PC-9 (cell line): Measurements from ENCODE around the gene SMKR1. TPM values are rescaled to one million over a fixed set of nuclear protein-coding genes. Genes with fewer than 3 reads are reported as not detected.

Experiments used
- BruUV-seq: library from RNA; stranded (reverse); fragments of 400-500 nt; replicated peaks from 2 replicates; lab custom pipeline; 2021; lab: Mats Ljungman, UMichigan
- CTCF ChIA-PET: fragments of 300-600 bp; sonication (Branson Sonifier 250); formaldehyde crosslinking; loops from one replicate; lab custom pipeline; 2022; ENCODE audit warnings: antibody characterized with exemption; lab: Charles Lee
- POLR2A ChIA-PET: fragments of 300-600 bp; sonication (Branson Sonifier 250); formaldehyde crosslinking; loops from one replicate; lab custom pipeline; 2022; ENCODE audit warnings: antibody characterized with exemption; ENCODE audit not compliant: unreplicated experiment; lab: Charles Lee
- DNase-seq, 2 experiments: peaks; one replicate each; pipeline versions ENCODE4 v3.0.0 to v3.0.0-alpha.2; 2015 to 2022; ENCODE audit warnings: mixed read lengths in 1 of 2
- H2AFZ ChIP-seq: fragments of 200-600 bp; sonication (generic); 2 replicates; pipeline ENCODE4 v1.8.1; 2017; ENCODE audit warnings: antibody characterized with exemption
- H3F3A ChIP-seq: fragments of 200-600 bp; sonication (generic); 2 replicates; pipeline ENCODE4 v1.8.1; 2017; ENCODE audit warnings: antibody characterized with exemption, mild to moderate bottlenecking, low read depth; ENCODE audit not compliant: insufficient read depth
- H3K27ac ChIP-seq: fragments of 200-600 bp; sonication (generic); 2 replicates; pipeline ENCODE4 v1.6.1; 2016; ENCODE audit warnings: mixed run types
- H3K27me3 ChIP-seq: fragments of 200-600 bp; sonication (generic); 2 replicates; pipeline ENCODE4 v1.6.1; 2016; ENCODE audit warnings: low read depth, mixed run types; ENCODE audit not compliant: insufficient read depth
- H3K36me3 ChIP-seq: fragments of 200-600 bp; sonication (generic); 2 replicates; pipeline ENCODE4 v1.6.1; 2016; ENCODE audit warnings: low read depth, mixed run types
- H3K4me1 ChIP-seq: fragments of 200-600 bp; sonication (generic); replicated peaks from 2 replicates; pipeline ENCODE4 v1.6.1; 2016; ENCODE audit warnings: mixed run types; ENCODE audit not compliant: insufficient read depth
- H3K4me2 ChIP-seq: fragments of 200-600 bp; sonication (generic); 2 replicates; pipeline ENCODE4 v1.6.1; 2017; ENCODE audit warnings: mixed run types
- H3K4me3 ChIP-seq: fragments of 200-600 bp; sonication (generic); 2 replicates; pipeline ENCODE4 v1.6.1; 2016; ENCODE audit warnings: mixed run types
- H3K79me2 ChIP-seq: fragments of 200-600 bp; sonication (generic); 2 replicates; pipeline ENCODE4 v1.6.1; 2017; ENCODE audit warnings: low read depth, mixed run types
- H3K9me2 ChIP-seq: fragments of 200-600 bp; sonication (generic); 2 replicates; pipeline ENCODE4 v1.8.1; 2017; ENCODE audit warnings: mild to moderate bottlenecking; ENCODE audit not compliant: insufficient read depth
- H3K9me3 ChIP-seq: fragments of 200-600 bp; sonication (generic); 2 replicates; pipeline ENCODE4 v1.8.1; 2016; ENCODE audit warnings: low read depth; ENCODE audit not compliant: insufficient read depth
- H4K20me1 ChIP-seq: fragments of 200-600 bp; sonication (generic); 2 replicates; pipeline ENCODE4 v1.8.1; 2017; ENCODE audit not compliant: insufficient read depth
- CTCF ChIP-seq: fragments of 200-600 bp; sonication (generic); conservative IDR thresholded peaks from 2 replicates; pipeline ENCODE4 v1.6.1; 2017; ENCODE audit warnings: mixed run types, antibody characterized with exemption, mild to moderate bottlenecking, moderate library complexity
- EZH2 ChIP-seq: fragments of 200-600 bp; sonication (generic); IDR thresholded peaks from 2 replicates; pipeline ENCODE4 v1.8.0; 2017; ENCODE audit warnings: antibody characterized with exemption, low read depth
- intact Hi-C: fragments of 100-400 bp; cut with micrococcal nuclease; formaldehyde crosslinking; loops from one replicate; pipeline ENCODE4 v1.10.0; 2022; ENCODE audit not compliant: unreplicated experiment
- total RNA-seq: library from RNA; stranded (reverse); gene quantifications from 2 replicates; pipeline ENCODE4 v1.2.3, GENCODE V29; 2021

The SMKR1 gene
- total RNA-seq, 1 experiment from 2014 or later = 8.3 TPM

GRCh38 chr7:129496653-129497052 lies 5.7 kb upstream of the SMKR1 start:
- Histone ChIP-seq H3K79me2 (no peaks in the 10 kb centered on the region), H4K20me1 (no peaks in the 10 kb centered on the region), H3K36me3 (no peaks in the 10 kb centered on the region), H3K27me3 (no peaks in the 10 kb centered on the region), H3K9me2 (no peaks in the 10 kb centered on the region), H3K27ac (no peak overlapping the region), H3K4me3 (no peak overlapping the region), H3K4me1 (0 out of 2 replicates have a peak, but pooled peaks cover 3% of the 10 kb centered on the region), H3K9me3 (no peaks in the 10 kb centered on the region), H2AFZ (no peak overlapping the region), H3K4me2 (no peak overlapping the region), H3F3A (peaks cover 7% of the 10 kb centered on the region; the same call in 1 of the 2 replicates)
- ChIA-PET CTCF (no interaction called here), POLR2A (no interaction called here)
- no TSS peak for BruUV-seq
- no peak for DNase-seq
- TF ChIP-seq EZH2 = no peak
- TF ChIP-seq CTCF = no peak
- intact Hi-C loops = no loop called here

GRCh38 chr7:129497156-129497555 lies 5.2 kb upstream of the SMKR1 start:
- intact Hi-C loops = no loop called here
- ChIA-PET POLR2A (no interaction called here), CTCF (no interaction called here)
- no peak overlapping the region for H2AFZ ChIP-seq
- peaks cover 7% of the 10 kb centered on the region; the same call in 1 of the 2 replicates for H3F3A ChIP-seq
- DNase-seq = no peak
- H3K79me2 ChIP-seq = no peaks in the 10 kb centered on the region
- H3K27ac ChIP-seq = no peak overlapping the region
- H4K20me1 ChIP-seq = no peaks in the 10 kb centered on the region
- no peak overlapping the region for H3K4me2 ChIP-seq
- H3K9me3 ChIP-seq = no peaks in the 10 kb centered on the region
- no peaks in the 10 kb centered on the region for H3K27me3 ChIP-seq
- no peaks in the 10 kb centered on the region for H3K9me2 ChIP-seq
- TF ChIP-seq EZH2 (no peak), CTCF (no peak)
- H3K4me3 ChIP-seq = no peak overlapping the region
- 0 out of 2 replicates have a peak, but pooled peaks cover 4% of the 10 kb centered on the region for H3K4me1 ChIP-seq
- no TSS peak for BruUV-seq
- no peaks in the 10 kb centered on the region for H3K36me3 ChIP-seq

GRCh38 chr7:129498021-129498420 lies 4.3 kb upstream of the SMKR1 start:
- Histone ChIP-seq H3K27ac (no peak overlapping the region), H3K36me3 (no peaks in the 10 kb centered on the region), H2AFZ (no peak overlapping the region), H3K27me3 (no peaks in the 10 kb centered on the region), H4K20me1 (no peaks in the 10 kb centered on the region), H3F3A (peaks cover 7% of the 10 kb centered on the region; the same call in 1 of the 2 replicates), H3K4me3 (no peak overlapping the region), H3K79me2 (no peaks in the 10 kb centered on the region), H3K9me2 (no peaks in the 10 kb centered on the region), H3K9me3 (no peaks in the 10 kb centered on the region), H3K4me1 (0 out of 2 replicates have a peak, but pooled peaks cover 4% of the 10 kb centered on the region), H3K4me2 (no peak overlapping the region)
- ChIA-PET POLR2A (no interaction called here), CTCF (interaction anchor here (0.7 kb wide), 1 partner anchor 23 kb away, joined by 5 read pairs; no protein-coding TSS in a partner anchor)
- no peak for TF ChIP-seq EZH2
- TF ChIP-seq CTCF = no peak
- no TSS peak for BruUV-seq
- no peak for DNase-seq
- intact Hi-C loops = no loop called here
